AG09319 (cell line): Measurements from ENCODE around the gene MRTFB.

Source experiments
- DNase-seq: peaks from one replicate; pipeline ENCODE4 v3.0.0-alpha.2; 2010; ENCODE audit warnings: low read depth; ENCODE audit errors: extremely low read depth
- TF ChIP-seq, protein P1 (sequence below): IDR thresholded peaks from 2 replicates; pipeline ENCODE4 v1.5.1; 2011; ENCODE audit warnings: low read depth, mild to moderate bottlenecking, inconsistent platforms, low read length, moderate library complexity

MRTFB gene

GRCh38 chr16:14125000-14125681, 54.0 kb downstream of the MRTFB start:
- no peak for DNase-seq
- TF ChIP-seq, protein P1, sequence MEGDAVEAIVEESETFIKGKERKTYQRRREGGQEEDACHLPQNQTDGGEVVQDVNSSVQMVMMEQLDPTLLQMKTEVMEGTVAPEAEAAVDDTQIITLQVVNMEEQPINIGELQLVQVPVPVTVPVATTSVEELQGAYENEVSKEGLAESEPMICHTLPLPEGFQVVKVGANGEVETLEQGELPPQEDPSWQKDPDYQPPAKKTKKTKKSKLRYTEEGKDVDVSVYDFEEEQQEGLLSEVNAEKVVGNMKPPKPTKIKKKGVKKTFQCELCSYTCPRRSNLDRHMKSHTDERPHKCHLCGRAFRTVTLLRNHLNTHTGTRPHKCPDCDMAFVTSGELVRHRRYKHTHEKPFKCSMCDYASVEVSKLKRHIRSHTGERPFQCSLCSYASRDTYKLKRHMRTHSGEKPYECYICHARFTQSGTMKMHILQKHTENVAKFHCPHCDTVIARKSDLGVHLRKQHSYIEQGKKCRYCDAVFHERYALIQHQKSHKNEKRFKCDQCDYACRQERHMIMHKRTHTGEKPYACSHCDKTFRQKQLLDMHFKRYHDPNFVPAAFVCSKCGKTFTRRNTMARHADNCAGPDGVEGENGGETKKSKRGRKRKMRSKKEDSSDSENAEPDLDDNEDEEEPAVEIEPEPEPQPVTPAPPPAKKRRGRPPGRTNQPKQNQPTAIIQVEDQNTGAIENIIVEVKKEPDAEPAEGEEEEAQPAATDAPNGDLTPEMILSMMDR, result no peak

- TF ChIP-seq, protein P1, result no peak
- no peak for DNase-seq
These were observed 54.6 kb downstream of the MRTFB start for GRCh38 chr16:14125708-14126107.

DNA sequence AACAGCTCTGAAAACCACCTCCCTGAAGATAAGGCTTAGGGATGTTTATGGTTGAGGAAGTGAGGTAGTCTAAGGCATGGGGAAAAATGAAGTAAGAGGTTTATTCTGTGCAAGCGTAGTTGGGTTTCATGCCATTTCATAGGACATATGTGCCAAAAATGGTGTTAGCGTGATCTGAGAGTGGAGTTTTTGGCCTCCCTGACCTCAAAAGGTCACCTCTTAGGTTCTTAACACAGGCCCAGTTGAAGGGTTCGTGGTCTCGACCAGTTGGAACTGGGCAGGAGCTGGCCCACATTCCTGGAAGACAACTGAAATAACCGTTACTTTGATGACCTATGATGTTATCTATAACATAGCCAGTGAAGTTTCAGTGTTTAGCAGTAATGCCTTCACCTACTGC, 57.0 kb downstream of the MRTFB start:
- no peak for DNase-seq
- TF ChIP-seq, protein P1, result no peak

DNA sequence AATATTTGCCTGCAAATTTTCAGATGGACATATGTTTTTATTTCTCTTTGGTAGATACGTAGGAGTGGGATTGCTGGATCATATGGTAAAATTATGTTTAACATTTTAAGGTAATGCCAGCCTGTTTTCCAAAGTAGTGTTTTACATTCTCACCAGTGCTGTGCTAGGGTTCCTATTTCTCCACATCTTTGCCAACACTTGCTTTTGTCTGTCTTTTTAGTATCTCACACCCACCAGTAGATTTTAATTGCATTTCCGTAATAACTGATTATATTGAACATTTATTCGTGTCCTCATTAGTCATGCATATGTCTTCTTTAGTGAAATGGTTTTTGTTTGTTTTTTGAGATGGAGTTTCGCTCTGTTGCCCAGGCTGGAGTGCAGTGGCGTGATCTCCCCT, 58.4 kb downstream of the MRTFB start:
- TF ChIP-seq, protein P1, result no peak
- DNase-seq, result no peak

GRCh38 chr16:14131774-14132695, 60.9 kb downstream of the MRTFB start:
- TF ChIP-seq, protein P1, result no peak
- DNase-seq, result no peak

- TF ChIP-seq, protein P1, result no peak
- DNase-seq, result no peak
These were observed 61.6 kb downstream of the MRTFB start for GRCh38 chr16:14132696-14133048.

DNA sequence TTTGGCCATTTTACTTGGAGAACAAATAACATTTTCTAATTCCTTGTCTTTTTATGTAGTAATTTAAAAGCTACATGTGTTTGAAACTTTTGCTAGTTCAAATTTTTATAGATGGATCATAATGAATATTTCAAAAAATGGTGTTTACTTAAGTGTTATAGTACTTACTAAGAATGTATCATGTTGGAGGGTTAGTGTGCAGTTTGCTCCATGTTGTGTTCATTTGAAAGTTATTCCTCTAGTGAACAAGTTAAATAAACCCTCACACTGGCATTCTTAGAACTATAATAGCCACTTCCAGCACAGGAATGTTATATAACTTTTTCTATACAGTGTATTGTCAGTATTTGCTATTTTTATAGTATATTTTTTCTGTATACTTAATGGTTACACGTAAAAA, 62.8 kb downstream of the MRTFB start:
- TF ChIP-seq, protein P1, result no peak
- DNase-seq, result no peak
